NCI-H2081 (cell line): ENCODE measurements around the gene AK8.

Experiments used
- DNase-seq, 2 experiments: peaks; one replicate each; lab custom pipeline; 2025; lab: John Stamatoyannopoulos, UW

AK8 gene

DNA sequence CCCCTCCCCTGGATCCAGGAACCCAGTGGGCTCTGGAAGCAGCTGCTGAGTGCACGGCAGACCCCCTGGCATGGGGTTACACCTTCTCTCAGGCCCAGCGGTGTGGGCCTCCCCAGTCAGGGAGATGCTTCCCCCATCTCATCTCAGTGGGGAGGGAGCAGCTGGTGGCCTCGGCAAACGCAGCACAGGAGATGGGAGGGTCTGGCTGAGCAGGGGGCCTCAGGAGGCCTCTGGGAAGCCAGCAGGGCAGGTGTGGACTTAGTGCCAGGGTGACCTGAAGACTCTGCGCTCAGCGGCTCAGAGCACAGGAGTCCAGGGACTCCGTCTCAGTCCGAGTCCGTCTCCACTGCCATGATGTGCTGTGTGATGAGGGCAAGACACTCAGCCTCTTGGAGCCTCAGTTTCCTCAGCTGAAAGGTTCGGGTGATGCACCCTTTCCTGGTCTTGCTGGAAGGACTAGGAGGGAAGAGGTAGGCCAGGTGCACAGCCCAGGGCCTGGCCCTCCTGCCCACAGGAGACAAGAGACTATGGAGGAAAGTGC lies 107.2 kb downstream of the AK8 start:
- no peak for DNase-seq

DNA sequence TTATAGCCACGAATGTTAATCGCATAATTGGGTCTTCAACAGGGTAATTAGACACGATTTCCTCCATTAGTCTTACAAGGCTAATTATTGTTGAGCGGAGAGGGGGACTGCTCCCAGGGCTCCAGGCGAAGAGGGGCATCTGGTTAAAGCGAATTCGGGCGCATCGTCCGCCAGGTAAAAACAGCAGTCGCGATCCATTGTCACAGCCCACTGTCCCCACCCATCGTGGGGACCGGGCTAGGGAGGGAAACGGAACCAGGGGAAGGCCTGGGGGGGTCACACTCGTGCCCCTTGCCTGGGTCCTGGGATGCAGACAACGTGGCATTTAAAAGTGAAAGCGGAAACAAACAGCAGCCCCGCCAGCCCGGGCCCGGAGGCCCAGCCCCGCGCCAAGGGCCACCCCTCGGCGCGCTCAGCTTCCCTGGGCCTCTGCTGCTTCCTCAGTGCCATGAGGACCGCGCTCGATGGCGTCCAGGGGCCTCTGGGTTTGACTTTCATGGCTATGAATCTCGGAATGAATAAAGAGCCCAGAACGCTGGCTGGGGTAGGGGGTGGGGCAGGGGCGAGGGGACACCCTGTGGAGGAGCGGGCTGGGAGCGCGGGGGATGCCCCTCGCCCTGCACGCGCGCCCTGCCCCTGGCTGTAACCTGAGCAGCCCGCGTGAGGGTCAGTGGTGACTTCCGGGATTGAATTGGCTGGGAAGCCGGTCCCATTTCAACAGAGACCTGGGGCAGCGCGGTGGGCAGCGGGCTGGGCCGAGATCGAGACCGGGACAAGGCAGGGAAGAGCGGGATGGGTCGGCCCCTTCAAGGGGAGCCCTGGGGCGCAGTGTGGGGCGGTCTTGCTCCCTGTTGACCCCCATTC lies 107.9 kb downstream of the AK8 start:
- peak; percentile 15 to 47 for DNase-seq

DNA sequence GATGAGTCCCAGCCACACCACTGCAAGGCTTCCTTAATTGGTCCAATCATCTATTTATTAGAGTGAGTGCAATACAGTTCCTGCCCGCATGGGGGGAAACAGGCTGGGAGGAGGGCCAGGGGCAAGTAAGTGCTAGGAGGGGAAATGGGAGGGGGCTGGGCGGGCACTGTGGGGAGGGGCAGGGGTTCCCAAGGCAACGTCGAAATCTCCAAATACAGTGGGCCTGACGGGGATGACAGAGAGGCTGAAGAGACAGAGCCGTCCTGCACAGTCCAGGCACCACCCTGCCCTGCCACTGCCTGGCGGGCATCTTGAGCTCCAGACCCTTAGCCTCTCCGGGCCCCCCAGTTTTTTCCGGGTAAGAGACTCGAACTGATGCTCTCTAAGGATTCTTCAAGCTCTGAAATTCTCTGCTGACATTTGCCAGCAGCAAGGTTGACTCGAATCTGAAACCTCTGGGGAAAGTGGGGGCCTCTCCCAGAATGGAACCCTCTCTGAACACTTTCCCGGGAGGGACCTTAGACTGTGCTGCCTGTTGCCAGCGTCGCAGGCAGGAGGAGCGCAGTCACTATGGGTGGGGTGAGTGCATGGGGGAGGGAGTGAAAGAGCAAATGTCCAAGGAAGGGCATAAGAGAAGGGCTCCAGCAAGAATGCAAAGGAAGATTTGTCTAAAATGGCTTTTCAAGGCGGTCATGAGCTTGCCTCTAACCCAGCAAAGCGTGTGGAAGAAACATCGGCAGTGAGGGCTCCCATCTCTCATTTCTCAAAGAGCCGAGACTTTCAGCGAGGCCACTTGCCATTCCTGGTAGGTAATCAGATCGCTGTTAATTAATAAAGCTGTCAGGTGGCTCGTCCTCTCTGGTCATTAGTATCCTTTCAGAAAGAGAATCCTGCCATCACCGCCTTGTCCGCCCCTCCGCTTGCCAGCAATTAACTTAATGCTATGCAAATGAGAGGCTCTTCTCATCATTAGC lies 108.9 kb downstream of the AK8 start:
- DNase-seq = peak; percentile 67 to 75

DNA sequence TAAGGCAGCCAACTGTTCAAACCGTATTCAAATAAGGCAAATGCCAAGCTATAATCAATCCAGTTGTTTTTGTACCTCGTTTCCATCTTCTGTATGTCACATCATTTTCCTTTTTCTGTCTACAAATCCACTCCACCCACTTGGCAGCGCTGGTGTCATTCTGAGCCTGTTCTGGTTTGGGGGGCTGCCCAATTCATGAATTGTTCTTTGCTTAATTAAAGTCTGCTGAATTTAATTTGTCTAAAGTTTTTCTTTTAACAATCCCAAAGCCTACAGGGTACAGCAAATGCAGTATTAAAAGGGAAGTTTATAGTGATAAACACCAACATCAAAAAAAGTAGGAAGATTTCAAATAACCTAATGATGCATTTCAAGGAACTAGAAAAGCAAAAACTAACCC lies 114.5 kb downstream of the AK8 start:
- DNase-seq = no peak

DNA sequence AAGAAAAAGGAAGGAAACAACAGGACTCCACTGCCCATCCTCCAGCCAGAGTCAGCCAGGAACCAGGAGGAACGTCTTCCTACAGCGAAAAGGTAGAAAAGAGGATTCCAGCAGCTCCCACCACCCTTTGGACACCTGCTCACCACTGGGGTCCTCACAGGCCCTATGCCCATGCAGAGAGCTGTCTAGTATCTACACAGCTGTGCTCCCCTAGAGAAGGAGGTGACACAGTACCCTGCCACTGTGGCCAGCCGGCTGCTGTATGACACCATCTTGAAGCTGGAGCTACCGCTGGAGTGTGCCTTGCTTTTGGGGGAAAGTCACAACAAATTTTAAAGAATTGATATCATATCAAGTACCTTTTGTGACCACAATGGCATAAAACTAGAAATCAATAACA lies 115.2 kb downstream of the AK8 start:
- no peak for DNase-seq

DNA sequence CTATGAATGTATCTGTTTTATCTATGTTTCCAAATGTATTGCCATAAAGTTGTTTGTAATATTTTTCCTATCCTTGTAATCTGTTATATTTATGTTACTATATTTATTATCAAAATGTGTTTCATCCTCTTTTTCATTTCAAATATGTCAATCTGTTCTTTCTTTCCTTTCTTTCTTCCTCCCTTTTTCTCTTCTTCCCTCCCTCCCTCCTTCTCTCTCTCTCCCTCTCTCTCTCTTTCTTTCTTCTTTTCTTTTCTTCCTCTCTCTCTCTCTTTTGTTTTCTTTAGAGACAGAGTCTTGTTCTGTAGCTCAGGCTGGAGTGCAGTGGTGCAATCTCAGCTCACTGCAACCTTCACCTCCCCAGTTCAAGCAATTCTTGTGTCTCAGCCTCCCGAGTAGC lies 116.5 kb downstream of the AK8 start:
- DNase-seq = no peak

DNA sequence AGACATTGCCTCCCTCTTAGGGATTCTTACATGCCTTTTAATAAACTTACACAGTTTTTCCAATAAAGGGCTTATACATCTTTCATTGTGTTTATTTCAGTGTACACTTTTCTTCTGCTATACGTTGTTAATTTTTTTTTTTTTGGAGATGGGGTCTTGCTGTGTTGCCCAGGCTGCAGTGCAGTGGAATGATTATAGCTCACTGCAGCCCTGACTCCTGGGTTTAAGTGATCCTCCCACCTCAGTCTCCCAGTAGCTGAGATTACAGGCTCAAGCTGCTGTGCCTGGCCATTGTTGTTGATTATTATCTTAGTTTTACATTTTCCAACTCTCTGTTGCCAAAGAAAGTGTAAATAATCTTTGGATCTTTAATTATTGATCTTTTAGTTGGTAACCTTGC lies 118.0 kb downstream of the AK8 start:
- DNase-seq = no peak

DNA sequence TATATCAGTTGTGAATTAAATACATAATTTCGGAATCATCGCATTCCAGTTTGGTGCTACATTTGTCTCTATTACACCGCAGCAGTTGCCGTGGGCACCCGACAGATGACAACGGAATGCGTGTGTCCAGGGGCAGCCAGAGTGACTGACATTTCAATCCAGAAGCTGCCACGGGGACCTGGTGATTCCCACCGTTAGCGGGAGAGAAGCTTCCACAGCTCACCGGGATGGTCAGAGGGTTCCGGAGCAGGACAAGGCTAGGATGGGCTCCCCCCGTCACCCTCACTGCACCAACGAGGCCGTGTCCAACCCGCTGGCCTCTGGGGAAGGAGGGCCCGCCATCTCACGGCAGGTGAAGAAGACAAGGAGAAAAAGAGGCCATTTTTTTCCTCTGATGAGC lies 121.1 kb downstream of the AK8 start:
- DNase-seq = no peak

DNA sequence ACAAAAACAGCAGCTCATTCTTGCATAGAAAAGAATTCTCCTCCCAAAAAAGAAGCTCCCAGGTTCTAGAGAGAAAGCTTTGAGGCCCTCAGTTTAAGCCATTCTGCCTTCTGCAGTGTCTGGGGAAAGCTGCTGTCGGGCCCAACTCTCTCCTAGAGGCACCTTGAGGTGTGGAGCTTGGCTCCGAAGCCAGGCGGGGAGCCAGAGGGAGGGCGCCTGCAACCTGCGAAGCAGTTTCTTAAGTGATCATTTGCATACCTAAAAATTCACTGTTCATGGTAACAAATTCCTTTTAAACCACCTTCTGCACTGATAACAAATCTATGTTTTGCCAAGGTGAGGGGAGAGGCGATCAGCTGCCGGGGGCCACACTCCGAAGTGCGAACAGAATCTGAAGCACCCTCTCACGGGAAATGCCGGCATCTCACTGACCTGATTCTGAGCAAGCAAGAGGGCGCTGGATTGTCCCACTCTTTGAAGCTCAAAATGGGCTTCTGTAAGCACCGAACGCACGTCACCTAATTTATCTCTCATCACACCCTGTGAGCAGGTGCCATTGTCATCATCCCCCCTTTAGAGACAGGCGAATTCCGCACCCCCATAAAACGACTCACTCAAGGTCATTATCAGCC lies 121.8 kb downstream of the AK8 start:
- DNase-seq = no peak

DNA sequence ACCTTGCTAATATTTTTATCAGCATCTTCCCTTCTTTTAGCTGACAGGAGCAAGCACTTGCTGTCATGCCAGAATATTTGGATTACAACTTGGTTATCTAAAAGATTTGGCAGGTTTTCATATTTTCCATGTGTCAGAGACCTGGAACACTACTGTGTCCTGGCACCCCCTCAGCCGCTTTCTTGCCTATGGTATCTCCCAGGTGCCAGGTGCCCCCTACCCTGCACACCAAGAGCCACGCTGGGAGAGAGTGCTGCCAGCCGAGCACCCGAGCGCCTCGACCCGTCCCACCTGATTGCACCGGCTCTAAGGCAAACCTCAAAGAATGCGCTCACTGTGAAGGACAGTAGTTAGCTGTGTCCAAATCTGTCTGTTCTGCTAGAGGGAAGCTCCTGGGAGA lies 123.0 kb downstream of the AK8 start:
- DNase-seq = no peak

DNA sequence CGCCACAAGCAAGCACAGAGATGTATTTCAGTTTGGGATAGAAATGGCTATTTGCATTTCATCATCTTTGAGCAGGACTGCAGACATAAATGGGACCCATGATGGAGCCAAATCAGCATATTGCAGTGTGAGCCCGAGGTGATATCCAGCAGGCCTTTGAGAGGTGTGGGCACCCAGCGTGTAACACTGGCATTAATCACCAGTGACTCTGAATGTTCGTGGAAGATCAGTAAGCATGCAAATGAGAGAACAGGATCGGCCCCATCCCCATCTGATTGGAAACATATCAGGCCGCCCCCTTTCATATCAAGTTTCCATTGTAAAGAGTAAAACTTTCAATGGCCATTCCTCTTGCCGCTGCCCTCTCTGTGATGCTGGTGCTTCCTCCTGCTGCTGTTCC lies 123.8 kb downstream of the AK8 start:
- DNase-seq = no peak

DNA sequence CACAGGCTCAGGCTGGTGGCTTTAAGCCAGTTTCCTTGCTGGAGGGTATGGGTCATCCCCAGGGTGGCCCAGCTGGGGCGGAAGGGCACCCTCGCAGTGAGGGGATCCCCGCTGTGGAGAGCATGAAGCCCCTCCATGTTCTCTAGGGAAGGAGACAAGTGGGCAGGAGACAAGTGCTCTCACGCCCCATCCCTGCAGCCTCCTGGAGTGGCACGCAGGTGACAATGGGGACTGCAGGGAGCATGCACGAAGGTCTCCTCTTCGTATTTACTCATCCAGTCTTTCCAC lies 124.5 kb downstream of the AK8 start:
- no peak for DNase-seq

DNA sequence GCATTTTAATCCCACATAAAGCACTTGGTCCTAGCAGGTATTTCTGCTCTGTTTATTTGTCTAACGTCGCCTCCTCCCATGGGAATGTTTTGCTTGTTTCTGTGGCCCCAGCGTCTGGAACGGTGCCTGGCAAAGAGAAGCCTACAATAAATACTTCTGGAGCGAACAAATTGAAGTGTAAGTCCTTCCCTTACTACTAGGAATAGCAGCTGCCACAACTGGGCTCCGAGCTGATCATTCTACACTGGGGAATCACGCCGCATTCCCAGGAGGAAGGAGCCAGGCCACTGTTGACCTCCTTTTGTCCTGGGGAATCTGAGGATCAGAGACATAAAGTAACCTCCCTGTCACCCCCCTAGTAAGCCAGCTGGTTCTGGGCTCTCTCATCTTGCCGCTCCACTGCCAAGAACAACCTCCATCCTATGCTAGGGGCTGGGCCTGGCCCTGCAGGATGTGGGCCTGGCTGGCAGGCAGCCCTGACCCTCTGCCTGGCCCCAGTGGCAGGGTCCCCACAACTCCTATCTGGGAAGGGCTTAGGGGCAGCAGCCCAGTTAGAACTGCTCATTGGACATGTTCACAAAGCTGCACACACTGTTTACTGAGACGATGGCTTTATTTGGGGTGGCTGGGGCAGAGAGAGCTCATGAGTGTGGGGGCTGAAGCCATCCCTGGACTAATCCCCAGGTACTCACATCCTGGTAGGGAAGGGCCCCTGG lies 125.0 kb downstream of the AK8 start:
- no peak for DNase-seq

DNA sequence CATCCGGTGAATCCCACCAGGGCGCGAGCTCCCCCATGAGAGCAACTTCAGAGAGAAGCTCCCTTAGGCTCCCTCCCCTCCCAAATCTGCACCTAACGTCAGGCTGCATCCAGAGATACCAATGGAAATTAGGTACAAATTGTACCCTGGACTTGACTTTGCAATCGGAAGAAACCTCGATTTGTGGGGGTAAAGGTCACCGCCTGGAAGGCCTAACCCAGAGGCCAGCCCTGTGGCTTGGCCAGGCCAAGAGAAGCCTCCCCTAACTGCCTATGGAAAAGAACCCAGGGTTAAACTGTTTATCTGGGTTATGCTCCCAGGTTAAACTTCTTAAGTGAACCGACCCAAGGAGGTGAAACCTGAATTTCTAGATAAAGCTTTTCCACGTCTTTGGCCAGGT lies 127.4 kb downstream of the AK8 start:
- no peak for DNase-seq

DNA sequence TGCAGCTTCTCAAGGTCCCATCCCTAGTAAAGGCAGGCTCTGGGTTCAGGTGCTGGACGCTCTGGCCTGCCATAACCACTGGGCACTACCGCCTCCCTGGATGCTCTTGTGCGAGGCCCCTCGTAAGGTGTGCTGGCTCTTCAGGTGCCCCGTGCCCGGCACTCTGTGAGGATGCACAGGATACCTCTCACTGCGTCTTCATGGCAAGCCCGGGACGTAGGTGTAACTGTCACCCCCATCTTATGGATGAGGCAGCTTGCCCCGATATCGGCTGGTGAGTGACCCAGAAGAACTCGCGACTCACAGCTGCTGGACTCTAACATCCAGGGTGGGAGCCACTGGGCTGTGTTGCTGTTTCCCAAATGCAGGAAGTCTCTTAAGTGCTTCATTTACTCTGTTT lies 128.8 kb downstream of the AK8 start:
- no peak for DNase-seq

DNA sequence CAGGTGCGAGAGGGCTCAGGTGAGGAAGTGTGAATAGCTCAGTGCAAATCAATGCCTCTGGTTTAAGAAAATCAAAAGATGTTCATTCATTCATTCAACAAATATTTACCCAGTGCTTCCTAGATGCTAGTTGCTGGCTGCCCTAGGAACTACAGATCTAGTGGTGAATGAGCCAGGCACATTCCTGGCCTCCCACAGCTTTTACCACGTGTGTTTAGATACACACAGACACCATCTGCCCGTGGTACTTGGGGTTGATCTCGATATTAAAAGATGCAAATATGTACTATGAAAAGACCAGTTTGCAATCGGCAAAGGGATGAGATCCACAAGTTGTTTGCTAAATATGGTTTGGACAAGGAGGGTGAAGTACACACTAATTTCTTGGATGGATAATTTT lies 129.6 kb downstream of the AK8 start:
- DNase-seq = no peak

DNA sequence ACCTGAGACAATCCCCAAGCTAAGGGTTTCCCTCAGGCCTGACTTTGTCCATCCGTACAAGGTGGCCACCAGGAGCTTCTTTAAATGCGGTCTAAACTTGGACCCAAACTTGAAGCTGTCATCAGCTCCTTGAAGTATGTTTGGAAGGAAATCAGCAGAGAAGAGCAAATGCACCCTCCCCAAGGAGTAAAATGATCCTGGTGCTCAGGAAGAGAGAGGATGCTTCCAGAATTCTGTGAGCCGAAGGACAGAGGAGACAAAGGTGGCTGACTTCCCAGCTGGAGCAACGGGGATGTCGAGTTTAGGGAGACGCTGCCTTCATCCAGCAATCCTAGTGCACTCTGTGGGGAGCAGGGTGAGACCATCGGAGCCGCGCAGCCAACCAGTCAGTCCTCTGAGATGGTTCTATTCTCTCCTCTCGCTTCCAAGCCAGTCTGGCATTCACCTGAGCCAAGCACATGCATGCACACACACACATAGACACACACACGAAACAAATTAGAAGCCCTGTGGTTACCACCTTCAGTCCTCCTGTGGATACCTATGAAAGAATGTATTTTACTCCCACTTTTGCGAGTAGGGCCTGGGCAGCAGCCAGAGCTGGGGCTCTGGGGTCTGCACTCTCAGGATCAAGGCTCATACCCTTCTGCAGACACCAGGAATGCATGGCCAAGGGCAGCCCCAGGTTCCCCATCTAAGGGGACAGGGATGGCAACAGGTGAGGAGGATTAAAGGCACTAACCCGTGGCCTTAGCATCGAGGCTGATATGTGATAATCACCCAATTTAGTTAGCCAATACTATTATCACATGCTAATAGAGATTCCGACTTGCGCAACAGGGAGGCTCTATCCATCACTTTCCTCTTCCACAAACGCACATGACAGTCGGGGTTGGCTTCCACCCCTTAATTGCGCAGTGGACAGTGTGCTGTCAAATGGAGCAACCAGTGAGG lies 132.1 kb downstream of the AK8 start:
- DNase-seq = no peak

DNA sequence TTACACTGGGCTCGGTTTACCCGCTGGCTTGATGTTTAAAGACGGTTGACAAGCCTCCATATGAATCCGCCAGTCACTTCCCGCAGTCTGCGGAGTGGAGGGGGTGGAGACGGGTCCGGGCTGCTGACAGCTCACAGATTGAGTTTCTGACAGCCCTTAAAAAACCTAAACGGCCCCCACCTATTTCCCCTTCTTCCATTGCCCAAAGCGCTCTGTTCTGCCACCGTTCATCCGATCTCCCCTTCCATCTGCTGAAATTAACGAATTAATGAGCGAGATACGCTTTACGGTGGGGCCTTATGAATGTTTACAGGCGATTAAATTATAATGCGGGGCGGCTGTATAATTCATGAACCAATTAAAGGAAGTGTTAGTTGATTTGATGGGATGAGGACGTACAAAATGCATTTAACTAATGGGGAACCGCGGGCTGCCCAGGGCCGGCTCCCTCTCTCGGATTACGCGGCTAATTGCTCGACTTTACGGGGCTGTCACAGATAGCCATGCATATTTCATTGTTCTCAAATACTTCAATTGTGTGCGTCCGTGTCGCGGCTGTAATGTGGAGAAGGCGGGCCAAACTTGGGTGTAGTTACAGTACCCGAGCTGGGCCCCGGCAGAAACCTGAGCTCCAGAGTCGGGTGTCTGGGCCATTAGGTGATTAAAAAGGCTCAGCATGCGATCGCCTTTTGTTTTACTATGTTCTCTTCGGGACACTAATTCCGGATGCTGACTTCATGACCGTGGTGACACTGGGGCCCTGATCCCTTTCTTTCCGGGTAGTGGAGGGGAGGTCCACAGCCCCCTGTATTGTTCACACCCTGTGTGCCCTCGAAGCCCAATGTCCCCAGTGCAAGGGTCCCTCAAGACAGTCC lies 133.0 kb downstream of the AK8 start:
- peak; percentile 12 to 21 for DNase-seq

DNA sequence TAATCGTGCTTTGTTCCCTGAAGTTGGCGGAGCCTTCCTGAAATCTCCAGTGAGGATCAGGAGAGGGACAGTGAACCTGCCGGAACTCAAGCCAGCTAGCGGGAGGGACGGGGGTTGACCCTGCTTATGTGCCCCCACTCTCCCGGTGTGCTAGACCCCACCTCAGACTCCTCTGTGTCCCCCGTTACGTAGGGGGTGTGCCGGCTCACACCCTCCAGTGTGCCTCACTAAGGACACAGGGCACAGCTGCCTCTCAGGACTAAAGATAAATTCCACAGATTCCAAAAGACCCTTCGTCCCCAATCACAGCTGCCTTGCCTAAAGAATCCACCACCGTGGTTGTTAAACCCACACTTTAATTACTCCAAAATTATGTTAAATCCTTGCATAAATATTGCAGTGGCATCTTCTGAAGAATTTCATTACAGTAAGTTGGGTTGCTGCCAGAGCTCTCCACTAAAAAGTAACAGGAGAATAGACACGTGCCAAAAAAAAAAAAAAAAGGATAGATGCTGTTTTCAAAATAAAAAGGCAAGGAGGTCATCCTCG lies 134.1 kb downstream of the AK8 start:
- no peak for DNase-seq
